NCI-H748 treated with DMSO at 0.1 percent for 48 hours (cell line): ENCODE data around the gene CDC6.

ENCODE experiments used
- DNase-seq: peaks from one replicate; lab custom pipeline; 2025; lab: John Stamatoyannopoulos, UW

CDC6 gene

DNA sequence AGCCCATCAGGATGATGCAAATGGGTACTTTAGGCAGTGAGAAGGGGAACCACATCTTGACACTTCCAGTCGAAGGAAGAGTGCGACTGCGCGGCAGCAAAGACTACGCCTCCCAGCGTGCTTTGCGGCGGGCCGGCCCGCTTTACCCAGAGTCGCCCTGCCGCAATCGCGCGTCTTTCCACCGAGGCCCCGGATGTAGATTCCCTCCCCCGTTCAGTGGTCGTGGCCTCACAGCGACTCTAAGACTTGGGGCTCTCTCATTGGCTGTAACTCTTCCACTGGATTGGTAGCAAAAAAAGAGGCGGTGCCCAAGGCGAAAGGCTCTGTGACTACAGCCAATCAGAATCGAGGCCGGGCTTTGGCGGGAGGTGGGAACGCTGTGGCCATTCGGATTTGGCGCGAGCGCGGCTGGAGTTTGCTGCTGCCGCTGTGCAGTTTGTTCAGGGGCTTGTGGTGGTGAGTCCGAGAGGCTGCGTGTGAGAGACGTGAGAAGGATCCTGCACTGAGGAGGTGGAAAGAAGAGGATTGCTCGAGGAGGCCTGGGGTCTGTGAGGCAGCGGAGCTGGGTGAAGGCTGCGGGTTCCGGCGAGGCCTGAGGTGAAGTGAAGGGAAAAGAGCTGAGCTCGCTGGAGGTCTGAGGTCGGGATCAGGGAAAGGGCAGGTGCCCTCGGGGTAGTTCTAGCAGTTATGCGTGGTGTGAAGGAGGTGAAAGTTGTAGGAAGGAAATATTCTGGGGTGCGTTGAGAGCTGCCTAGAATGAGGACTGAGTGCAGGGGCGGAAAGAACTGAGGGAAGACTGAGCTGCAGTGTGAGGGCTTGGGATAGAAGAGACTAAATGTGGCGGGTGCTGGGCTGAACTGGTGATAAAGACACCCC is at the start of gene CDC6:
TSS of gene CDC6 (plus strand) at position 386 of the 876 bp plus-strand sequence. CDS start 1,542 bp downstream, outside the sequence.
- peak; percentile 99 for DNase-seq

GRCh38 chr17:40241252-40241834 is 46.3 kb upstream of the CDC6 start:
- no peak for DNase-seq

- DNase-seq, result no peak
Observed at GRCh38 chr17:40242774-40243173, 44.9 kb upstream of the CDC6 start.

- DNase-seq, result no peak
Observed at GRCh38 chr17:40243761-40244160, 43.9 kb upstream of the CDC6 start.

DNA sequence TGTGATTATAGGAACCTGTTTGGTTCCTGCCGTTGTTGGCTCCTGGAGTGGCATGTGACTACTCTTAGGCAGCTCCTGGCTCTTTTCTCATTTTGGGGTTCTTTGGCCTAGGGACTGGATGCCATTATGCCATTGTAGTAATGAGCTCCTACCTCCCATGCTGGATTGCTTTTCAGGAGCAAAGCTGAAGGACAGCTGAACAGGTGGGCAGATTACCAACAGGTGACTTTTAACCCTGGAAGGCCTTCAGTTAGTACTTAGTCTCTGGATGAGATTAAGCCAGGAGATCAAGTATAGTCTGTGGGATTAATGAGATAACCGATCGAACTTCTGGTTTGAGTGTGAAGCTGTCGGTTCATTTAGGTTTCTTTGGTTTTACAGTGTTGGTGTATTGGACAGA is 43.4 kb upstream of the CDC6 start:
- DNase-seq, result no peak

DNA sequence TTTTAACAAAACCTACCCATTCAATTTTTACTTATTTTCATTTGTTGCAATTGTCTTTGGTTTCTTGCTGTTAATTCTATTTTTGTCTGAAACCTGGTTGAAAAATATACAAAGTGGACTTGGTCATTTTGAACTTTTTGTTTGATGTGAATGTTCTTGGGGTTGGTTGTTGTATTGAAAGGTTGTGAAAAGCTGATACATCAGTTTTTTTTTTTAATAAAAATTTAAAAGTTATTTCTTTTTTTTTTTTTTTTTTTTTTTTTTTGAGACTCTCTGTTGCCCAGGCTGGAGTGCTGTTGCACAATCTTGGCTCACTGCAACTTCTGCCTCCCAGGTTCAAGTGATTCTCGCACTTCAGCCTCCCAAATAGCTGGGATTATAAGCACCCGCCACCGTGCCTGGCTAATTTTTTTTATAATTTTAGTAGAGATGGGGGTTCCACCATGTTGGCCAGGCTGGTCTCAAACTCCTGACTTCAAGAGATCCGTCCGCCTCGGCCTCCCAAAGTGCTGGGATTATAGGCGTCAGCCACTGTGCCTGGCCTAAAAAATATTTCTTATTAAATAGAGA is 39.7 kb upstream of the CDC6 start:
- no peak for DNase-seq

GRCh38 chr17:40248507-40248906 is 39.2 kb upstream of the CDC6 start:
- DNase-seq, result no peak

GRCh38 chr17:40251576-40251975 is 36.1 kb upstream of the CDC6 start:
- no peak for DNase-seq

- no peak for DNase-seq
Observed at GRCh38 chr17:40253565-40253964, 34.1 kb upstream of the CDC6 start.

DNA sequence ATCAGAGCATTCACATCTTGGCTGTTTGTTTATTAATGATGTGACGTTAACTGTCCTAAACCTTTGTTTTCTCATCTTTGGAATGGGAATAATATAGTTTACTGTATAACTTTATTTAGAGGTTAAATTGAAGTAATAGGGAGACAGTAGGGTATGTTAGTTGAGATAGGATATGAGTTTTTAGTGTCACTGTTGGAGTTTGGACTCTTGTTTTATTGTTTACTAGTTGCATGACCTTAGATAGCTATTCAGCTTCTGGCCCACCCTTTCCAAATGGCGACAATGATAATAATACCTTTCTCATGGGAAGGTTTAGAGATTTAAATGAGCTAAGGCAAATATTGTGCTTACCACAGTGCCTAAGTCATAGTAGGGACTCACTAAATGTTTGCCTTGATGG is 28.2 kb upstream of the CDC6 start:
- DNase-seq, result no peak

GRCh38 chr17:40260528-40260927 is 27.2 kb upstream of the CDC6 start:
- DNase-seq, result no peak

GRCh38 chr17:40264458-40265185 is 23.1 kb upstream of the CDC6 start:
- no peak for DNase-seq

GRCh38 chr17:40265337-40265736 is 22.3 kb upstream of the CDC6 start:
- no peak for DNase-seq

DNA sequence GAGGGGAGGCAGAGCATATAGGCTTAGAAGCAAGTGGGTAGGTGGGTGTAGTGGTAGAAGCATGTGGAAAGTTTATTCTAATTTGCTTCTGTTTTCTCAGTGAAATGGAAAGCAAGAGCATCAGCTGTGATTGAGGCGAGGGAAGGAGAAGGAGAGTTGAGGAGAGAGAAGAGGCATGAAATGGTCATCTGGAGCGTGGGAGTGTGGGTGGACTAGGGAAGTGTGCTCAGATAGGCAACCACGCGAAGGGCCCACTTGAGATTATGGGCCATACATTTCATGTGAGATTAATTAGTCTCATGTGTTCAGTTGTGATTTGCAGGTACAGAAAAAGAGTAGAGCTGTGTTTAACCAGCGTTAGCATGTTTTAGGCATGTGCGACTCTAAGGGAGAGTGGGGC is 20.8 kb upstream of the CDC6 start:
- DNase-seq, result no peak

- no peak for DNase-seq
Observed at GRCh38 chr17:40268141-40268712, 19.5 kb upstream of the CDC6 start.

DNA sequence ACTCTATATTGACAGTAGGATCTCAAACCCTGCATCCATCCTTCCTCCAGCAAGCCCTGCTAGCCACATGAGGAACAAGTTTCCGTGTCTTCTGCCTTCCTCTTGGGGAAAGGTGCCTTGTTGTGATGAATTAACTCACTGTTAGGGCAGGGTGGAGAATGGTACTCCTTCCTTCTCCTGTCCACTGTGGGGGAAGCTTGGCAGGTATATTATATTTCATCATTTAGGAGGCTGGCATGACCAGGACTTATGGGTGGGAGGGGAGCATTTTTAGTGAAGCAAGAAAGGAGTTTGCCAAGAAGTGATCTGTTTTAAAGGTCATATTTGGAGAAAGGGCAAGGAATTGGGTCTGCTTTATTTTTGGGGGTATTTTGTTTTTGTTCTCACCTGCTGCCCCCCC is 9.3 kb upstream of the CDC6 start:
- no peak for DNase-seq

GRCh38 chr17:40279402-40279801 is 8.3 kb upstream of the CDC6 start:
- no peak for DNase-seq

DNA sequence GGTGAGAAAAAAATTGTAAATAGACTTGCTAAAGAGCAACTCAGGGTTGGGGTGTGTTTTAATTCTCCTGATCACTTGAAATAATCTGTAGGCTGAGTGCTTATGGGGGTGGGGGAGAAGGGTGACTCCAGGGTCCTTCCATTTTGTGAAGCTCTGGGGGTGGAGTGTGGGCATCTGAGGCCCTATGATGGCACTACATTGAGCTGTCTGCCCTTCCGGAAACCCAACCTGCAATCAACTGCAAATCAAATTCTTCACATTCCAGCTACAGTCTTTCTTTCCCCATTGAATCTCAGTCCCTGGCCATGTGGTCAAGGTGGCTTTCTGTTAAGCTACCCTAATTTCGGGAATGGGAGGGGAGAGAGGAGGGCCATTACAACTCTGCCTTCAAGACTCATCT is 6.0 kb upstream of the CDC6 start:
- DNase-seq, result no peak

- DNase-seq, result no peak
Observed at GRCh38 chr17:40283662-40284061, 4.0 kb upstream of the CDC6 start.

- peak; percentile 1 for DNase-seq
Observed at GRCh38 chr17:40284085-40284713, 3.5 kb upstream of the CDC6 start.

- no peak for DNase-seq
Observed at GRCh38 chr17:40286473-40286872, 1.2 kb upstream of the CDC6 start.

DNA sequence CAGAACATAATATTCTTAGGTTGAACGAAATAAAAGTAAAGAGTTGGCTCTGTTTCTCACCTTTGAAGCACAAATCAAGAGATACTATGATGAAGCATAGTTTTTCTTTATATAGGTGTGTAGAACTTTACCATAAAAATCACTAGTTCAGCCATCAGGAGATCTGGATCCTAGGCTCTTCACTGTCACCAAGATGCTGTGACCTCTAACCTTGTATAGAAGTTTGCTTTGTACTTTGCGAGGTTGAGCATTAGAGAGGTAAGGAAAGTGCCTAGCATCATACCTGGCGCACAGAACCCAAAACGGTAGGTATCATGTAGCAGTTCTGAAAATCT is 553 bp upstream of the CDC6 start:
- DNase-seq, result no peak
